Activated T-cell treated with anti-CD3 and anti-CD28 coated beads for 1 hour (primary cell): ENCODE results near the gene NUDT3.
"Not testable (repeated sequence)": the region's sequence is repeated elsewhere in the genome, so short reads cannot be mapped to it uniquely, and the experiment has no call there.

Source experiments
- DNase-seq: peaks from one replicate; pipeline ENCODE4 v3.0.0-alpha.2; 2020; ENCODE audit warnings: low read depth

NUDT3 gene

DNA sequence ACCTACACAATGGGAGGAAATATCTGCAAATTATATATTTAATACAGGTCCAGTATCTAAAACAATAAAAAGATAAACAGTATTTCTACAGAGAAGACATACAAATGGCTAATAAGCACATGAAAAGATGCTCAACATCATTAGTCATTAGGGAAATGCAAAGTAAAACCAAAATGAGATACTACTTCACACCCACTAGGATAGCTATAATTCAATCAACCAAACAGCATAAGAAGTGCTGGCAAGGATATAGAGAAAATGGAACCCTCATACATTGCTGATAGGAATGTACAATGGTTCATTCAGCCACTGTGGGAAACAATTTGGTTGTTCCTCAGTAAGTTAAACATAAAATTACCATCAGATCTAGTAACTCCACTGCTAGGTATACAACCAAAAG, 48.7 kb downstream of the NUDT3 start:
- no peak for DNase-seq

DNA sequence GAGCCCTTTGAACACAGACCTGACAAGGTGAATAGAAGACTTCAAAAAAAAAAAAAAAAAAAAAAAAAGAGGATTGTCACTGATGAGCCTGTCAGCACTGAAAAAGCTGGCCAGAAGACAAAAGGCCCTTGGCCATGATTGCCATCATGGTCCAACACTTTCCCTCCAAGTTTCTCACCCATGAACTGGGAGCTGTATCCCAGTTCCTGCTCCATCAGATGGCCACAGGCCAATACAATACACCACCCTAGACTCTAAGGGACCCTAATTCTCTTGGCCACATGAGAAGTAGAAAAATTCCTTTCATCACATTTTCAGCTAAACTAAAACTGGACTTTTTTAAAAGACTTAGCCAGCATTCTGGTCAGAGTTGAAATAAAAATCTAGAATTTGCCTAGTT, 50.2 kb downstream of the NUDT3 start:
- DNase-seq, result no peak

DNA sequence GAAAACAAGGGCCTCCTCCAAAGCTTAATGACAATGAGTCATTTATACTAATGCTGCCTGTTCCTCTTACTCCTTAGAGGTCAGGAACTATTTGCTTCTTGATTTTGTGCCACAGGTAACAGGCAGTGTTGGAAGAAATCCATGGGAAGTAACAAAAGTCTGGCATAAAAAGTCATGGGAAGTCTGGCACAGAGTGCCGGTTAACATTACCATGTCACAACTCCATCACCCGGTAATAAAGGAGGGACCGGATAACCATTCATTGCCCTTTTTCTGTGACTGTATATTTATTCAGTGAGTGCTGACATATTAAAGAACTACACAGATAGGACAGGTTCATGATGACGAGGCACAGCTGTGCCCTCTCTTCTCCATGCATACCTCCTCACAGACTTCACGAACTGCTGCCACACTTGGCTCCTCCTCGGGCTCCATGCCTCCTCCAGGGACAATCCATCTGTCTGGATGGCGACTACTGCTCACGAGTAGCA, 50.9 kb downstream of the NUDT3 start:
- DNase-seq, result no peak

DNA sequence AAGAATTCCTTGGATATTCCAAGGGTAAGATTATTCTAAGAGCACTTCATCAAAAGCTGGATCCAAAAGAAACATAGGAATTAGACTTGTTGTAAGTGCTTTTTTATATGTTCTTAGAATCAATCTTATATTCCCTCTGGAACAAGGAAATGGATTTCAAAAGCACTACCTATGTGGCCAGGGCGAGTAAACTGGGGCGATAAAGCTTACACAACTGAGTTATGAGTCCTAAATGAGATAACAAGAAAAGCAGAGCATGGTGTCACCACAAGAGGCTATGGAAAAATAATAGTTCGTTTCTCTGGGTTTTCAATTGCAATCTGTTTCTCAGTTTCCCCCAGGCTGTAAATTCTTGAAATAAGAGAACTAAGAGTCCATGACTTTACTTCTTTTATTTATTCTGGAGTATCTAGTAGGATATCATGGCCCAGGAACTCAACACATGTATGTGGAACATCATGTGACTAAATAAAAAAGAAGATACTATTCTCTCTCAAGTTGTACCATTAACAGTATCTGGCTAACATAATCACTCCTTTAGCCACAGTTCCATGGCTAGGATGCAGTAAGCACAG, 51.5 kb downstream of the NUDT3 start:
- no peak for DNase-seq

DNA sequence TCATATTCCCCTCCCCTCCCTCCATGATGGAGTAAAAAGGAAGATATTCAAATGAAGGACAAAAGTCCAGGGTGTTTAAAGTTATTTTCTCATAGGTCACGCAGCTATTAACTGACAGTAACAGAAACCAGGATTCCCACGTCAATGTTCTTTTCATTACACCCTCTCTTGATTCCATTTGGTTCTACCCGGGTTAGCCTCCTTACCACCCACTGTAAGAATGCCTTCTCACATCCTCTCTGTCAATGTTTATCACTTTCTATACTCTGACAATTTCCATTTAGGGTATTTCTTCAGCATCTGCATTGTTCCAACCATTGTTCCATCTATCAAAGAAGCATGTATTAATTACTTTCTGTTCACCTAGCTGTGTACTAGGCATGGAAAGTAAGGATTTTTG, 52.1 kb downstream of the NUDT3 start:
- DNase-seq, result no peak

DNA sequence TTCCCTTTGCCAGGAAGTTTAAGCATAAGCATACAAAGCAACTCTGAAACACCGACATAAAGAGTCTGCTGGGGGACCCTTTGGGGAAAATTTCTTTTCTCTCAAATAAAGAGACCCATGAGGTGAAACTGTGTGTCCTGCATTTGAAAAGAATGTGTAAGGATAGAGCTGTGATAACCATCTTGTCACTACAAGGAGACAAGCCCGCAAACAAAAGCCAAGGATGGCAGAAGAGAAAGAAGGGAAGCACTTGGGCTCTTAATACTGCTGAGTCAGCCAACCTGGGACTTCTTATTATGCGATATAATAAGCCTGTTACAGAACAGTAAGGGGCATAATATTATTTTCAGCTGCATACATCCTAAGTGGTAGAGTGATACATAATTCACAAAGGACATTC, 52.5 kb downstream of the NUDT3 start:
- DNase-seq, result no peak

DNA sequence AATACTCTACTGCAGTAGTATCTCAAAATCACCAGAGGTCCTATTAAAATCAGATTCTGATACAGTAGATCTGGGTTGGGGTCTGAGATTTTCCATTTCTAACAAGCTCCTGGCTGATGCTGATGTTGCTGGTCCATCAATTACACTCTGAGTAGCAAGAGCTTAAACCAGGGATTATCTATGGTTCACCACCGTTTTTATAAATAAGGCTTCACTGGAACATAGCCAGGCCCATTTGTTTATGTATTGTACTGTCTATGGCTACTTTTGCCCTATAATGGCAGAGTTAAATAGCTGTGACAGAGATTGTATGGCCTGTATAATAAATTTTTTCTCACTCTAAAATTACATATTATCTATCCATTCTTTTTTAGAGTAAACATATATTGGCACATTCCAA, 53.0 kb downstream of the NUDT3 start:
- DNase-seq, result no peak

DNA sequence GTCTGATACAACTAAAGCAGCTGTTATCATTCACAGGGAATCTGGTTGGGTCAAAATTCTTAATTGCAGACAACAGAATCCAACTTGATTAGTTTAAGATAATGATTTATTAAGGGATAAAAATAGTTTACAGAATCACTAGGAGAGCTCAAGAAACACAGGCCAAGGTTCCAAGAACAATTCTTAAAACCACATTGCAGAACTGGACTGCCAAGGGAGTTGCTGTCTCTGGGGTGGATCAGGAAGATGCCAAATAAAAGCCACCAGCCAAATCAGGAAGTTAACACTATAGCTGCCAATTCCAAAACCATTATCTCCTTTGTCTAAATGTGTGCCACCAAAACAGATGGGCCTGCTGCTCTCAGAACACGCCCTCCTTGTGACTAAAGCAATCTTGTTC, 53.7 kb downstream of the NUDT3 start:
- no peak for DNase-seq

DNA sequence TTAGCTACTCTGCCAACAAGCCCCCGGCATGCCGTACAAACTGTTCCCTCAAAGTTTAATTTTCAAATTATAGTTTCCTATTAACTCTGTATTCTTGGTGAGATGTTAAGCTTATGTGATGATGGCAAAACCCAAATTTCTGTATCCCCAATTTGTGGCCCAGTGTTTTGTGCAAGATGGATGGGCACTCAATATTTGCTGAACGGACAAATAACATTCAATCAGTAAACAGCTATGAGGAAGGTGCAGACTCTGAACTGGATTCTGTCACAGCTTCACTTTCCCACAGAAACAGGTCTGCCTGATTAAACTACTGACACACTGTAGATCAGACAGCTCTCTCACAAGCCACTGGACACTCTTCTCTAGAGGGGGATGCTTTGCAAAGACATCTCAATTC, 54.1 kb downstream of the NUDT3 start:
- no peak for DNase-seq

DNA sequence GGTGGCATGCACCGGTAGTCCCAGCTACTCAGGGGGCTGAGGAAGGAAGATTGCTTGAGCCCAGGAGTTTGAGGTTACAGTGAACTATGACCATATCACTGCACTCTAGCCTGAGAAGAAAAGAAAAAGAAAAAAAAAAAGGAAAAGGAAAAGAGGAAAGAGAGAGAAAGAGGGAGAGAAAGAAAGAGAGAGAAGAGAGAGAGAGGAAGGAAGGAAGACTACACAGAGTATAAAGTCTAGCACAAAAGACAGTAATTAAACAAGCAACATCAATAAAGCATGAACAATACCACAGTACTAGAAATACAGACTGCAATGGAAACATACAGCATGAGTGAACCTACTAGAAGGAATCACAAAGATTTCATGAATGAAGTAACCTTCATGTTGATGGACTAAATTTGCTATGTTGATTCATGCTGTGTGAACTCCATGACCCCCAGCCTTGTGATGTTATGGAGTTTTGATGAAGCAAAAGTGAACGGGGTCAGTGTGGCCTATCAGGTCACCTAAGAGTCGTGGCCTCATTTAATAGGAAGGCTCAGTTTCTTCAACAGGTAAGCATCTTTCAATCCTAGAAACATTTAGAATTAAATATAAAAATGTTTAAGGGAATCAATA, 57.6 kb downstream of the NUDT3 start:
- no peak for DNase-seq

DNA sequence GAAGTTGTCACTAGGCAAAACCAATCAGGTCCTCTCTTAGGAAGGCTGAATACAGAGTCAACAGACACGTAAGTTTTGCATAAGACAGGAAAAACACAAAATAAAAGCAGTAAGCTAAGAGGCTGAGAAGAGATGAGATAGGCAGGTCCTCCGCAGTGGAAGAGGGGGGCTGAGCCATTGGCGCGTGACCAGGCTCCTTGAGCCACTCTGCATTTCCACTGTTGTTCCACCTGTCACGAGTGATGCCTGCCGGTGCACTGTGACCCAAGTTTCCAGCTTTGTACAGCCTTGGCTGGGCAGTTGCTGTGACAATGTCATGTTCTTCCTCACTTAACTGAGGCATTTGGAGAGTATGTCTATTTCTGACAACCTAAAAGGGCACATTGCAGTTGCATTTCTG, 58.6 kb downstream of the NUDT3 start:
- DNase-seq, result no peak

DNA sequence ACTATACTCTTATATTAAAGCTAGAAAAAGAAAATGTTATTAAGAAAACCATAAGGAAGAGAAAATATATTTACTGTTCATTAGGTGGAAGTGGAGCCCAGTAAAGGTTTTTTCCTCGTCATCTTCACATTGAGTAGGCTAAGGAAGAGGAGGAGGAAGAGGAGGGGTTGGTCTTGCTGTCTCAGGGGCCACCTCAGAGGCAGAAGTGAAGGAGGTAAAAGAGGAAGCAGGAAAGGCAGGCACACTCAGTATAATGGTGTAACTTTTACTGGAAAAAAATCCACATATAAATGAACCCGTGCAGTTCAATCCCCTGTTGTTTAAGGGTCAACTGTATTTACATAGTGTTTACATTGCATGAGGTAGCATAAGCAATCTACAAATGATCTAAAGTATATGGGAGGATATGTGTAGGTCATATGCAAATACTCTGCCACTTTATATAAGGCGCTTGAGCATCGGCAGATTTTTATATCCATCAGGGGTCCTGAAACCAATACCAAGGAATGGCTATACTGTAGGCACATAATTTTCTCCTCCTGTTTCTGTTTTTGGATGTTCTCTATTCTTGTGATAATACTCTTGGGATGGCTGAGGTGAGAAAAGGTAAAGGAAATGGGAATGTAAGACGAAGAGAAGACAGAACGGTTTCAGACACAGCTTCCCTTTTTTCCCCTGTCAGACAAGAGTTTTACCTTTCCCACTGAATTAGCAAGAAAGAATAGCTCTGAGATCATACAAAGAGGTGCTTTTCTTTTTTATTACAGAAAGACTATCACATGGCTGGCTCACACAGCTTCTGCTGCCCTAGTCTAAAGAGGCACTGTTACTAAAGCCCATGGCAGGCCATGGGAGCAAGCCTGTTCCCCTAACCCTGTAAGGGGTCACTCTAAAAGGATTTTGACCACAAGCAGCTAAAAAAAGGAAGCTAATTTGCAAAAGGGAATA, 59.9 kb downstream of the NUDT3 start:
- no peak for DNase-seq

DNA sequence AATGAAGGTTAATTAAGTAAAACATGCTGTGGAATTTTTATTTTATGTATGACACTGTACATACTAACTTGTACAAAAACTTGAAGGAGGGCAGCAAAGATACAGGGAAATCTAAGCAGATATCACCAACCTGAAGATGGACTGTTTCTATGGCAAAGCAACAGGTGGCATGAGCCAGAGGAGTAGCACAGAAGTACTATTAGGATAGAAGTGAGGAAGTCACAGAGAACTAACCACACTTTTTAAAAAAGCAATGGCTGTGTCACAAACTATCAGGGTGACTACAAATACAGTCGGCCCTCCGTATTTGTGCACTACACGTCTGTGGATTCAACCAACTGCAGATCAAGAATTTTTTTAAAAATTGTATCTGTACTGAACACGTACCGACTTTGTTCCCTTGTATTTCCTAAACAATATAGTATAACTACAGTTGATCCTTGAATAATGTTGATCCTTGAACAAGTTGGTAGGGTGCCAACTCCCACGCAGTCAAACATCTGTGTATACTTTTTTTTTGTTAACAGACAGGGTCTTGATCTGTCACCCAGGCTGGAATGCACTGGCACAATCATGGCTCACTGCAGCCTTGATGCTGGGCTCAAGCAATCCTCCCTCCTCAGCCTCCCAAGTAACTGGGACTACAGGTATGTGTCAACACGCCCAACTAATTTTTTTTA, 61.0 kb downstream of the NUDT3 start:
- DNase-seq, result no peak

DNA sequence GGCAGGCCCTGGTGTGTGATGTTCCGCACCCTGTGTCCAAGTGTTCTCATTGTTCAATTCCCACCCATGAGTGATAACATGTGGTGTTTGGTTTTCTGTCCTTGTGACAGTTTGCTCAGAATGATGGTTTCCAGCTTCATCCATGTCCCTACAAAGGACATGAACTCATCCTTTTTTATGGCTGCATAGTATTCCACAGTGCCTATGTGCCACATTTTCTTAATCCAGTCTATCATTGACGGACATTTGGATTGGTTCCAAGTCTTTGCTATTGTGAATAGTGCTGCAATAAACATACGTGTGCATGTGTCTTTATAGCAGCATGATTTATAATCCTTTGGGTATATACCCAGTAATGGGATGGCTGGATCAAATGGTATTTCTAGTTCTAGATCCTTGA, 62.7 kb downstream of the NUDT3 start:
- not testable (repeated sequence) for DNase-seq

DNA sequence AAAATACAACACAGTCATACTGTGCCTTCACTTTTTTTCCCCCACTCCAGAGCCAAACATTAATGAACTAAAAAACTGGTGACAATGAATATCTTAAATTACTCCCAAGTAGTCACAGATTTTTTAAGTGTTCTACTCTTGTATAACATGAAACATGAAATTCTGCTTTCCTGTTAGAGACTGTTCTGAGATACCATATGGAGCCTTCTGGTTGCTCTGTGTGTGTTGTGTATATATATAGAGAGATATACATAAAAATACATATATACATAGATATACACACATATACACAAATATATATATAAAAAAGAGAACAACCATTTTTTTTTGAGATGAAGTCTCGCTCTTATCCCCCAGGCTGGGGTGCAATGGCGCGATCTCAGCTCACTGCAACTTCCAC, 63.5 kb downstream of the NUDT3 start:
- DNase-seq, result no peak

DNA sequence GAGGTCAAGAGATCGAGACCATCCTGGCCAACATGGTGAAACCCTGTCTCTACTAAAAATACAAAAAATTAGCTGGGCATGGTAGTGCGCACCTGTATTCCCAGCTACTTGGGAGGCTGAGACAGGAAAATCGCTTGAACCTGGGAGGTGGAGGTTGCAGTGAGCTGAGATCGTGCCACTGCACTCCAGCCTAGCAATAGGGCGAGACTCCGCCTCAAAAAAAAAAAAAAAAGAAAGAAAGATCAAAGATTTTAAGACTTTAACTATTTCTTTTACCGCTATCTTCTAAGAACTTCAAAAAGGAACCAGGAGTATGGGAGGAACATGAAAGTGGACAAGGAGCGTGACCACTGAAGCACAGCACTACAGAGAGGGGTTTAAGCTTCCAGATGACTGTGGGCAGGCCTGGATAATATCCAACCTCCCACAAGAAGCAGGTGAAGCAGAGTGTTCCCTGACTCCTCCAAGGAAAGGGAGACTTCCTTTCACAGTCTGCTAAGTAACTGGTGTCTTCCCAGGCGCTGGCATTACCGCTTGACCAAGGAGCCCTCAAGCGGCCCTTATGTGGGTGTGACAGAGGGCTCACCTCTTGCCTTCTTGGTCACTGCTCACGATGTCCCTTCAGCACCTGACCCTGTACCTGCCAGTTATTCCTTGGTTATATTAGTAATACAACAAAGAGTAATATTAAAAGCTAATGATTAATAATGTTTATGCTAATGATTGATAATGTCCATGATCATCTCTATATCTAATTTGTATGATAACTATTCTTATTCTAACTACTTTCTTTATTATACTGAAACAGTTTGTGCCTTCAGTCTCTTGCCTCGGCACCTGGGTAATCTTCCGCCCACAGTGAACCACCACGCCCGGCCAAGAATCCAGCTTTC, 64.9 kb downstream of the NUDT3 start:
- DNase-seq, result not testable (repeated sequence)

DNA sequence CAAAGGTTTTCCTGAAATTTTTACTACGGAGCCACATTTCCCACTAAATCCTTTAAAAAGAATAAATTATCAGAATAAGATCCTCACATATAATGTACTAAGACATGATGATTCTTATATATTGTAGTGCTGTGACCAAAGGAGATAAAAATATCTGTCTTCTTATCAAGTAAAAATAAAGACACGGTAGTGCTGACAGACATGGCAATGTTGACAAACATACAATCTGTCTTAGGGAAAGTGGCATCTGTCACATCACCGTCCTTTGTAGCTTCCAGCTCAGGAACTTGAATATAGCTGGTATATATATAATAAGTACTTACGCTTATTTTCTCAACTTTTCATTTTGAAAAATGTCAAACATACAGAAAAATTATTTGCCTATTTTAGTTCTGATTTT, 66.8 kb downstream of the NUDT3 start:
- no peak for DNase-seq

DNA sequence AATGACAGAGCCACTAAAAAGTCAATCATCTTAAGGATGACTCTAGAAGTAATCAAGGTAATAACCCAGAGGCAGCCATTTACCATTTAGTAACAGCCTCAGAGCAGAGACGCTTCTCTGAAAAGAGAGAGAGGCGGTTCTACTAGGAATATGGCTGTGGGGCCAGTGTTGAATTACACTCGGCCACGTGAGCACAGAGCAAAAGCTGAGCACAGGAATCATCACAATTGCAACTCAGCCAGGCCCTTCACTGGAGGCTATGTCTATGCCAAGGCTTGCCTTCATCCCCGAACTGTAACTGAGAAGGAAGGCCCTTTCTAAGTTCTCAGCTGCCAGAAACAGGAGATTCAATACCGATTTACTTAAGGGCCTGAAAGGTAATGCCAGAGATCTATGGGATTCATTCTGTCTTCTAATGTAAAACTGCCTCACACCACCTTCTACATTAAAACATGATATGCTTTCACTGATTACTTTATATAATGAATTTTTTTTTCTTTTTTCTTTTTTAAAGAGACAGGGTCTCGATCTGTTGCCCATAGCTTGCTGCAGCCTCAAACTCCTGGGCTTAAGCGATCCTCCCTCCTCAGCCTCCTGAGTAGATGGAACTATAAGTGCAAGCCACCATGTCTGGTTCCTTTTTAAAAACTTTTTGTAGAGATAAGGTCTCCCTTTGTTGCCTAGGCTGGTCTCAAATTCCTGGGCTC, 67.6 kb downstream of the NUDT3 start:
- no peak for DNase-seq

DNA sequence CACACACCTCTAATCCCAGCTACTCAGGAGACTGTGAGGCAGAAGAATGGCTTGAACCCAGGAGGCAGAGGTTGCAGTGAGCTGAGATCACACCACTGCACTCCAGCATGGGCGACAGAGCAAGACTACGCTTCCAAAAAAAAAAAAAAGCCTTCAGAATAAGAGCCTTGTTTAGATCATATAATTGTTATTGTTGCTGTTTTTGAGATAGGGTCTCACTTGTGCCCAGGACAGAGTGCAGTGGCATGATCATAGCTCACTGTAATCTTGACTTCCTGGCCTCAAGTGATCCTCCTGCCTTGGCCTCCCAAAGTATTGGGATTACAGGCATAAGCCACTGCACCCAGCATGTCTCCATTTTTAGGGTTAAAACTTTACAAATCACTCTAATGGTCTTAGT, 68.2 kb downstream of the NUDT3 start:
- DNase-seq, result not testable (repeated sequence)

DNA sequence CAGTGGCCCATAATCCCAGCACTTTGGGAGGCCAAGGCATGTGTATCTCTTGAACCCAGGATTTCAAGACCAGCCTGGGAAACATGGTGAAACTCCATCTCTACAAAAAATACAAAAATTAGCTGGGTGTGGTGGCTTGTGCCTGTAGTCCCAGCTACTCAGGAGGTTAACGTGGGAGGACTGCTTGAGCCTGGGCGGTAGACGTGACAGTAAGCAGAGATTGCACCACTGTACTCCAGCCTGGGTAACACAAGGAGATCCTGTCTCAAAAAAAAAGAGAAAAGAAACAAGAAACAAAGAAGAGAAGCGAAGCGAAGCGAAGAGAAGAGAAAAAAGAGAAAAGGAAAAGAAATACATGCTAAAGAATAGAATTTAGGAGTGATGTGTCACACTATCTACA, 69.2 kb downstream of the NUDT3 start:
- no peak for DNase-seq

DNA sequence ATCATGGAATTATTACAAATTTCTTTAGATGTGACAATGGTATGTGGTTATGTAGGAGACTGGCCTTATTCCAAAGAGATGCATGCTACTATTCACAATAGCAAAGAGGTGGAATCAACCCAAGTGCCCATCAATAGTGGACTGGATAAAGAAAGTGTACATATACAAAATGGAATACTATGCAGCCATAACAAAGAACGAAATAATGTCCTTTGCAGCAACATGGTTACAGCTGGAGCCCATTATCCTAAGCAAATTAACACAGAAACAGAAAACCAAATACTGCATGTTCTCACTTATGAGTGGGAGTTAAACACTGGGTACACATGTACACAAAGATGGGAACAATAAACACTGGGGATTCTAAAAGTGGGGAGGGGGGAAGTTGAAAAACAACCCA, 69.7 kb downstream of the NUDT3 start:
- no peak for DNase-seq
